ENCODE measurements around the gene ALOX5.
"Not testable (repeated sequence)": the region's sequence is repeated elsewhere in the genome, so short reads cannot be mapped to it uniquely, and the experiment has no call there.

The ALOX5 gene

GRCh38 chr10:45409782-45410181, 35.8 kb downstream of the ALOX5 start:
- no peak overlapping the region for H3K4me3 ChIP-seq (ENCODE audit: control insufficient read depth, low read depth, low read length)
- no peak for TF ChIP-seq CTCF (IDR thresholded peaks at IDR 0.05; ENCODE audit: control insufficient read depth, insufficient read depth, low read depth, low read length, missing control alignments)
- DNase-seq (ENCODE audit: low read depth), result no peak

GRCh38 chr10:45410489-45410806, 36.4 kb downstream of the ALOX5 start:
- no peak for DNase-seq (ENCODE audit: low read depth)
- no peak for TF ChIP-seq CTCF (IDR thresholded peaks at IDR 0.05; ENCODE audit: control insufficient read depth, insufficient read depth, low read depth, low read length, missing control alignments)
- H3K4me3 ChIP-seq (ENCODE audit: control insufficient read depth, low read depth, low read length), result no peak overlapping the region

- DNase-seq (ENCODE audit: low read depth), result no peak
- no peak overlapping the region for H3K4me3 ChIP-seq (ENCODE audit: control insufficient read depth, low read depth, low read length)
- no peak for TF ChIP-seq CTCF (IDR thresholded peaks at IDR 0.05; ENCODE audit: control insufficient read depth, insufficient read depth, low read depth, low read length, missing control alignments)
Measured at GRCh38 chr10:45410807-45411606, 37.0 kb downstream of the ALOX5 start.

GRCh38 chr10:45411607-45411940, 37.6 kb downstream of the ALOX5 start:
- TF ChIP-seq CTCF (IDR thresholded peaks at IDR 0.05; ENCODE audit: control insufficient read depth, insufficient read depth, low read depth, low read length, missing control alignments), result no peak
- DNase-seq (ENCODE audit: low read depth), result no peak
- no peak overlapping the region for H3K4me3 ChIP-seq (ENCODE audit: control insufficient read depth, low read depth, low read length)

GRCh38 chr10:45415062-45415461, 41.0 kb downstream of the ALOX5 start:
- not testable (repeated sequence) for DNase-seq (ENCODE audit: low read depth)

GRCh38 chr10:45416603-45417002, 42.6 kb downstream of the ALOX5 start:
- no peak for DNase-seq (ENCODE audit: low read depth)
- no peak overlapping the region for H3K4me3 ChIP-seq (ENCODE audit: control insufficient read depth, low read depth, low read length)
- TF ChIP-seq CTCF (IDR thresholded peaks at IDR 0.05; ENCODE audit: control insufficient read depth, insufficient read depth, low read depth, low read length, missing control alignments), result no peak

More at GRCh38 chr10:45415062-45415461, 41.0 kb downstream of the ALOX5 start:
- H3K4me3 ChIP-seq (ENCODE audit: control insufficient read depth, low read depth, low read length), result not testable (repeated sequence)

- H3K4me3 ChIP-seq (ENCODE audit: control insufficient read depth, low read depth, low read length), result no peak overlapping the region
- DNase-seq (ENCODE audit: low read depth), result no peak
- TF ChIP-seq CTCF (IDR thresholded peaks at IDR 0.05; ENCODE audit: control insufficient read depth, insufficient read depth, low read depth, low read length, missing control alignments), result no peak
Measured at GRCh38 chr10:45417746-45418145, 43.7 kb downstream of the ALOX5 start.
